SK-N-MC (cell line): ENCODE results near the gene RAB13.

ENCODE experiments used
- EZH2 ChIP-seq: fragments of 200-600 bp; sonication (generic); IDR thresholded peaks from one replicate; pipeline ENCODE4 v1.6.1; 2017; ENCODE audit warnings: antibody characterized with exemption
- FOXP2 ChIP-seq: optimal IDR thresholded peaks from 2 replicates; pipeline ENCODE3; 2011; ENCODE audit warnings: mild to moderate bottlenecking, moderate library complexity; ENCODE audit not compliant: insufficient read depth; ENCODE audit errors: extremely low read length, control extremely low read depth
- POLR2AphosphoS5 ChIP-seq: IDR thresholded peaks from 2 replicates; pipeline ENCODE4 v1.6.1; 2012; ENCODE audit warnings: mild to moderate bottlenecking, low read depth, low read length, borderline replicate concordance

- TF ChIP-seq EZH2 (no peak), POLR2AphosphoS5 (no peak), FOXP2 (no peak)
Observed at GRCh38 chr1:153951801-153952200, 34.3 kb downstream of the RAB13 start.
